ENCODE measurements around the gene GYS2. TPM values are rescaled to one million over a fixed set of nuclear protein-coding genes. Genes with fewer than 3 reads are reported as not detected.

The GYS2 gene
- total RNA-seq, 4 donors from 2014 or later, result not detected

GRCh38 chr12:21638054-21638891 lies 33.6 kb upstream of the GYS2 start:
- TF ChIP-seq CTCF (IDR thresholded peaks at IDR 0.05), result no peak
- no peak for TF ChIP-seq POLR2A (IDR thresholded peaks at IDR 0.05)
- WGBS, 2 donors, result 58 to 64% methylated on average over 1 of the region's 1 CpG
- H3K36me3 ChIP-seq, result peaks cover 45 to 46% of the 10 kb centered on the region in 2 donors

GRCh38 chr12:21634245-21634644 lies 29.6 kb upstream of the GYS2 start:
- Histone ChIP-seq H3K9me3 (no peaks in the 10 kb centered on the region), H3K4me1 (peaks cover 0 to 4% of the 10 kb centered on the region in 2 donors), H3K36me3 (peaks cover 26 to 30% of the 10 kb centered on the region in 2 donors), H3K27ac (no peak overlapping the region), H3K27me3 (no peaks in the 10 kb centered on the region), H3K4me3 (replicated peaks in 1 of 3) (no peak overlapping the region)
- TF ChIP-seq CTCF (IDR thresholded peaks at IDR 0.05) (no peak), POLR2A (IDR thresholded peaks at IDR 0.05) (no peak)
- 96 to 98% methylated on average over 3 of the region's 3 CpGs for WGBS, 2 donors
- no peak for DNase-seq
- intact Hi-C loops (cut with DNase I), result no loop called here

More at GRCh38 chr12:21638054-21638891, 33.6 kb upstream of the GYS2 start:
- peak overlapping the region; percentile 37 to 69 (median 60) for H3K27ac ChIP-seq
- no peaks in the 10 kb centered on the region for H3K27me3 ChIP-seq
- DNase-seq, result no peak
- no peak overlapping the region for H3K4me3 ChIP-seq (replicated peaks in 1 of 3)
- H3K9me3 ChIP-seq, result no peaks in the 10 kb centered on the region
- H3K4me1 ChIP-seq, result peaks cover 0 to 4% of the 10 kb centered on the region in 2 donors
- intact Hi-C loops (cut with DNase I), result no loop called here

GRCh38 chr12:21631367-21631766 lies 26.7 kb upstream of the GYS2 start:
- WGBS, 2 donors, result 48 to 61% methylated on average over 2 of the region's 2 CpGs

GRCh38 chr12:21627924-21628323 lies 23.3 kb upstream of the GYS2 start:
- Histone ChIP-seq H3K4me3 (replicated peaks in 1 of 3) (no peak overlapping the region), H3K27ac (no peak overlapping the region), H3K9me3 (no peaks in the 10 kb centered on the region), H3K27me3 (no peaks in the 10 kb centered on the region), H3K36me3 (no peaks in the 10 kb centered on the region), H3K4me1 (no peaks in the 10 kb centered on the region)
- WGBS, 2 donors, result 96 to 97% methylated on average over 2 of the region's 2 CpGs
- intact Hi-C loops (cut with DNase I), result no loop called here
- no peak for DNase-seq
- TF ChIP-seq POLR2A (IDR thresholded peaks at IDR 0.05) (no peak), CTCF (IDR thresholded peaks at IDR 0.05) (no peak)

More at GRCh38 chr12:21631367-21631766, 26.7 kb upstream of the GYS2 start:
- Histone ChIP-seq H3K4me3 (replicated peaks in 1 of 3) (no peak overlapping the region), H3K27ac (no peak overlapping the region), H3K36me3 (peaks cover 19 to 21% of the 10 kb centered on the region in 2 donors), H3K27me3 (no peaks in the 10 kb centered on the region), H3K9me3 (no peaks in the 10 kb centered on the region), H3K4me1 (no peaks in the 10 kb centered on the region)
- intact Hi-C loops (cut with DNase I), result no loop called here
- TF ChIP-seq CTCF (IDR thresholded peaks at IDR 0.05) (no peak), POLR2A (IDR thresholded peaks at IDR 0.05) (no peak)
- no peak for DNase-seq

- TF ChIP-seq POLR2A (IDR thresholded peaks at IDR 0.05) (no peak), CTCF (IDR thresholded peaks at IDR 0.05) (no peak)
- Histone ChIP-seq H3K36me3 (no peaks in the 10 kb centered on the region), H3K27ac (no peak overlapping the region), H3K4me1 (no peaks in the 10 kb centered on the region), H3K9me3 (no peaks in the 10 kb centered on the region), H3K4me3 (replicated peaks in 1 of 3) (no peak overlapping the region), H3K27me3 (no peaks in the 10 kb centered on the region)
- DNase-seq, result no peak
- intact Hi-C loops (cut with DNase I), result no loop called here
Observed at GRCh38 chr12:21618566-21618965, 13.9 kb upstream of the GYS2 start.

Measured in thyroid gland (tissue), 4 donors.